HUES48 (cell line): ENCODE data around the gene OPCML.

Experiments used
- H3K27ac ChIP-seq: one replicate; pipeline ENCODE4 v1.7.0; 2013; ENCODE audit warnings: low read depth, low read length, inconsistent platforms
- H3K27me3 ChIP-seq: 2 replicates; pipeline ENCODE4 v1.6.1; 2013; ENCODE audit warnings: mild to moderate bottlenecking, low read length; ENCODE audit not compliant: control insufficient read depth, insufficient read depth
- H3K36me3 ChIP-seq: 2 replicates; pipeline ENCODE4 v1.6.1; 2013; ENCODE audit warnings: low read length; ENCODE audit not compliant: control insufficient read depth, insufficient read depth
- H3K4me1 ChIP-seq: 2 replicates; pipeline ENCODE4 v1.6.1; 2013; ENCODE audit warnings: mild to moderate bottlenecking, low read length; ENCODE audit not compliant: control insufficient read depth, insufficient read depth
- H3K4me3 ChIP-seq: 2 replicates; pipeline ENCODE4 v1.5.1; 2013; ENCODE audit warnings: mild to moderate bottlenecking, low read depth, low read length
- H3K9ac ChIP-seq: 2 replicates; pipeline ENCODE4 v1.6.1; 2013; ENCODE audit warnings: mild to moderate bottlenecking, low read depth, low read length, moderate library complexity
- H3K9me3 ChIP-seq: 2 replicates; pipeline ENCODE4 v1.6.1; 2013; ENCODE audit warnings: low read length; ENCODE audit not compliant: control insufficient read depth, insufficient read depth

OPCML gene

DNA sequence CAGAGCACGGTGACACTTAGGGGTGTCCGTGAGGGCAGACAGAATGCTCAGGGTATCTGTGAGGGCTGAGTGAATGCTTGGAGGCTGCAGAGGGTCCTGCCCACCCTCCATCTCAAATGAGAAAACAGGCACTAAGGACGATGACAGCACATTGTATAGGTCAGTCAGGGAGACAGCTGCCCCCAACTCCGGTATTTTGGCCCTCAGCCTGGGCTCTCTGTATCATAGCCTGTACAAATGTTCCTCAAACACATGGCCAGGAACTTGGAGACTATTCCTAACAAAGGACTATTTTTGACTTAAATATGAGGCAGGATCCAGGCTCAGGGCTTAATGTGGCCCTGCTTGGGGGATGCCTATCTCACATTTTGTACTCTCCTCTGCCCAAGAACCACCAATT, 145.4 kb downstream of the OPCML start:
- Histone ChIP-seq H3K9me3 (no peaks in the 10 kb centered on the region), H3K4me1 (peaks cover 12% of the 10 kb centered on the region; the same call in 1 of the 2 replicates), H3K27ac (no peak overlapping the region), H3K9ac (no peak overlapping the region), H3K27me3 (no peaks in the 10 kb centered on the region), H3K36me3 (no peaks in the 10 kb centered on the region), H3K4me3 (no peak overlapping the region)

DNA sequence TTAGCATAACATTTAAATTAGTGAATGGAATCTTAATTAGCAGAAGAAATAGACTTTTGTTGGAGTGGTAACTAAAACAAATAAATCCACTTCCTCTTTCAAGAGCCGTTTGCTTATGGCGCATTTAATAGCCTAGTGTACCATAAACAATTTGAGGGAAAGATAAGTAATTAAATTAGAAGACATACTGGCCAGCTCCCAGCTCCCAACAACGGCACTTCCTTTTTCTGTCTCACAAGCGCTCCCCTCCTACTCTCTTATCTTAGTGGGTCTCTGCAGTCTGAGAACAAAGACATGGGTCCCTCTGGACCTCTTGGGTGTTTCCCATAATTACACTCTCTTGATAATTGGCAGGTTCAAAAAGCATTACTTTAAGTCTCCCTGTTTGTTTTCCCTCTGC, 146.0 kb downstream of the OPCML start:
- Histone ChIP-seq H3K4me1 (peaks cover 12% of the 10 kb centered on the region; the same call in 1 of the 2 replicates), H3K9ac (no peak overlapping the region), H3K36me3 (no peaks in the 10 kb centered on the region), H3K27me3 (no peaks in the 10 kb centered on the region), H3K27ac (no peak overlapping the region), H3K9me3 (no peaks in the 10 kb centered on the region), H3K4me3 (no peak overlapping the region)

- no peaks in the 10 kb centered on the region for H3K9me3 ChIP-seq
- H3K27me3 ChIP-seq = no peaks in the 10 kb centered on the region
- no peak overlapping the region for H3K4me3 ChIP-seq
- no peak overlapping the region for H3K27ac ChIP-seq
- H3K9ac ChIP-seq = no peak overlapping the region
- no peaks in the 10 kb centered on the region for H3K36me3 ChIP-seq
- H3K4me1 ChIP-seq = peaks cover 12% of the 10 kb centered on the region; the same call in 1 of the 2 replicates
Measured at GRCh38 chr11:133385781-133386180, 146.5 kb downstream of the OPCML start.

DNA sequence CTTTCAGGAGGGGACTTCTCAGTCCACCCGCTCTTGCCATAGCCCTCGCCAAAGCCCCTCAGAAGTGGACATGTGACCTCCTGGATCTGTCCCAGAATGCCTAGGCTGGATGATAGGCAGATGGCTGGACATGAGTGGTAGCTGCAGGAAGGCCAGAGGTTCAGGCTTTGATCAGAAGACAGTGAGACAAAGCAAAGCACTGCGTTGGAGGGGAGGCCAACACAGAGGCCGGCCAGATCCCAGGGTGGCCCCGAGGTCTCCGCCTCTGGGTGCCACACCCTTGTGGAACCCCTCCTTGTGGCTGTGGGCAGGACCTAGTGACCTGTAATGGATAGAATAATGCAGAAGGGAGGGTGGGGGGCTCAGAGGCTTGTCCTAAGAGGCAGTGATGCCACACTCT, 147.6 kb downstream of the OPCML start:
- Histone ChIP-seq H3K27ac (no peak overlapping the region), H3K27me3 (no peaks in the 10 kb centered on the region), H3K4me3 (no peak overlapping the region), H3K36me3 (no peaks in the 10 kb centered on the region), H3K9me3 (no peaks in the 10 kb centered on the region), H3K4me1 (peaks cover 12% of the 10 kb centered on the region; the same call in 1 of the 2 replicates), H3K9ac (no peak overlapping the region)

DNA sequence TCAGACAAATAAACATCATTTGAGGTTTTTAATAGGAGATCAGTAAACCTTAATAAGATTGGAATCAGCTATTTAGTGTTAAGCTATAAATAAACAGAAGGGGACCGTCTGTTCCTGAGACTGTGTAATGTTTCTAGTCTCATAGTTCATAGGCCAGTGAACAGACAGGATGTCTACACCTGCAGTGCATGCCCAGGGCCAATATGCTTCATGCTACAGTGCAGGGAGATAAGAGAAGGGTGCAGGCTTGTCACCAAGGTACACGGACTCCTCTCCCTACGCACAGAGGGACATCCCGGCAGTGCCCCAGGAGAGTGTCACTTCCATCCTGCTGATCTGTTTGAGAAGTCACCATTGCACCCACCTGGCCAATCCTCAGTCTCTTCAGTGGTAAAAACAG, 148.6 kb downstream of the OPCML start:
- Histone ChIP-seq H3K27ac (no peak overlapping the region), H3K9ac (no peak overlapping the region), H3K4me1 (peaks cover 12% of the 10 kb centered on the region; the same call in 1 of the 2 replicates), H3K27me3 (no peaks in the 10 kb centered on the region), H3K9me3 (no peaks in the 10 kb centered on the region), H3K4me3 (no peak overlapping the region), H3K36me3 (no peaks in the 10 kb centered on the region)

- no peaks in the 10 kb centered on the region for H3K27me3 ChIP-seq
- H3K9ac ChIP-seq = no peak overlapping the region
- no peaks in the 10 kb centered on the region for H3K9me3 ChIP-seq
- H3K4me3 ChIP-seq = no peak overlapping the region
- H3K27ac ChIP-seq = no peak overlapping the region
- peaks cover 12% of the 10 kb centered on the region; the same call in 1 of the 2 replicates for H3K4me1 ChIP-seq
- no peaks in the 10 kb centered on the region for H3K36me3 ChIP-seq
Measured at GRCh38 chr11:133383201-133383600, 149.1 kb downstream of the OPCML start.

- Histone ChIP-seq H3K27ac (no peak overlapping the region), H3K9me3 (no peaks in the 10 kb centered on the region), H3K4me3 (no peak overlapping the region), H3K27me3 (no peaks in the 10 kb centered on the region), H3K4me1 (peaks cover 12% of the 10 kb centered on the region; the same call in 1 of the 2 replicates), H3K36me3 (no peaks in the 10 kb centered on the region), H3K9ac (no peak overlapping the region)
Measured at GRCh38 chr11:133382131-133382812, 150.0 kb downstream of the OPCML start.

- Histone ChIP-seq H3K27me3 (no peaks in the 10 kb centered on the region), H3K4me3 (no peak overlapping the region), H3K4me1 (peaks cover 12% of the 10 kb centered on the region; the same call in 1 of the 2 replicates), H3K9ac (no peak overlapping the region), H3K36me3 (no peaks in the 10 kb centered on the region), H3K27ac (no peak overlapping the region), H3K9me3 (no peaks in the 10 kb centered on the region)
Measured at GRCh38 chr11:133381761-133382130, 150.6 kb downstream of the OPCML start.

DNA sequence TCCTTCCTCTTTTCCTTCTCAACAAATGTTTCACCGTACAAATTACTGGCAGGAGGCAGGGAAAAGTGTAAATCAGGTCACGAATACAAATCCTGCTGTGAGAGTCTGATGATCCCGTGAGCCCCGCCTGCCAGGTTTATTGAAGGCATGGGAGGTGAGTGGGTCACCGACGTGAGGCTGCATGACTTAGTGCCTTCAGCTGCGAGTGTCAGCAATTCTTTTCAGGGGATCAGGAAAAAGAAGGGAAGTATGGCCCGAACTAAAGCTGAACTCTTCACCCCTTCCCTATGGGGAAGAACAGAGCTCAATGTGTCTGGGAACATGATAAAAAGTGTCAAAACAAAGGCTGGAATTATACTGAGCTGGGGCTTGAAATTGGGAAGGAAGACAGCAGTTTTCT, 166.2 kb downstream of the OPCML start:
- H3K36me3 ChIP-seq = no peaks in the 10 kb centered on the region
- no peak overlapping the region for H3K4me3 ChIP-seq
- H3K27ac ChIP-seq = no peak overlapping the region
- H3K9ac ChIP-seq = no peak overlapping the region
- no peaks in the 10 kb centered on the region for H3K9me3 ChIP-seq
- H3K4me1 ChIP-seq = no peaks in the 10 kb centered on the region
- no peaks in the 10 kb centered on the region for H3K27me3 ChIP-seq

GRCh38 chr11:133362916-133363315, 169.4 kb downstream of the OPCML start:
- Histone ChIP-seq H3K4me3 (no peak overlapping the region), H3K36me3 (no peaks in the 10 kb centered on the region), H3K9me3 (no peaks in the 10 kb centered on the region), H3K27ac (no peak overlapping the region), H3K4me1 (no peaks in the 10 kb centered on the region), H3K9ac (no peak overlapping the region), H3K27me3 (no peaks in the 10 kb centered on the region)

- no peak overlapping the region for H3K4me3 ChIP-seq
- no peaks in the 10 kb centered on the region for H3K9me3 ChIP-seq
- no peaks in the 10 kb centered on the region for H3K4me1 ChIP-seq
- H3K27ac ChIP-seq = no peak overlapping the region
- no peaks in the 10 kb centered on the region for H3K36me3 ChIP-seq
- H3K9ac ChIP-seq = no peak overlapping the region
- H3K27me3 ChIP-seq = no peaks in the 10 kb centered on the region
Measured at GRCh38 chr11:133362156-133362555, 170.1 kb downstream of the OPCML start.
